OCI-LY3 (cell line): Measurements from ENCODE around the gene OTX1.

Experiments
- EZH2phosphoT487 ChIP-seq: fragments of 200-600 bp; shearing (Covaris generic); IDR thresholded peaks from 2 replicates; pipeline ENCODE4 v1.6.1; 2018; ENCODE audit warnings: antibody characterized with exemption, mixed run types, low read depth
- TF ChIP-seq, protein P1 (sequence below): fragments of 200-600, 300-600 bp; sonication (generic); IDR thresholded peaks from 2 replicates; pipeline ENCODE4 v1.5.1; 2014; ENCODE audit warnings: antibody characterized with exemption, low read length, low read depth

DNA sequence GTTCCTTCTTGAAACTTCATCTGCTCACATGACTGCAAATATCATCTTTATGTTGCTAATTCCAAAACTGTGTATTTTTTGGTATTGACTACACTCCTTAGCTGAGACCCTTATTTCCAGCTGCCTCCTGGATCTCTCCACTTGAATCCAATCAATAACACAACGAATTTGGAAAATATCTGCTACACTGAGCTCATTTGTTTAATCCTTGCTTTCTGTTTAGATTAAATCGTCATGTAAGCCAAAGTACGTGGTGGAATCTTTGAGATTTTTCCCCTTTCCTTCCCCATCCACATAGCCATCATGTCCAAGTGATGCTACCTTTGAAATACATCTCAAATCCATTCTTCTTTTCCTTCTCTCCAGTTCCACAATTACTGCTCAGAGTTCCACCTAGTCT is 15.6 kb downstream of the OTX1 start:
- TF ChIP-seq, protein P1, sequence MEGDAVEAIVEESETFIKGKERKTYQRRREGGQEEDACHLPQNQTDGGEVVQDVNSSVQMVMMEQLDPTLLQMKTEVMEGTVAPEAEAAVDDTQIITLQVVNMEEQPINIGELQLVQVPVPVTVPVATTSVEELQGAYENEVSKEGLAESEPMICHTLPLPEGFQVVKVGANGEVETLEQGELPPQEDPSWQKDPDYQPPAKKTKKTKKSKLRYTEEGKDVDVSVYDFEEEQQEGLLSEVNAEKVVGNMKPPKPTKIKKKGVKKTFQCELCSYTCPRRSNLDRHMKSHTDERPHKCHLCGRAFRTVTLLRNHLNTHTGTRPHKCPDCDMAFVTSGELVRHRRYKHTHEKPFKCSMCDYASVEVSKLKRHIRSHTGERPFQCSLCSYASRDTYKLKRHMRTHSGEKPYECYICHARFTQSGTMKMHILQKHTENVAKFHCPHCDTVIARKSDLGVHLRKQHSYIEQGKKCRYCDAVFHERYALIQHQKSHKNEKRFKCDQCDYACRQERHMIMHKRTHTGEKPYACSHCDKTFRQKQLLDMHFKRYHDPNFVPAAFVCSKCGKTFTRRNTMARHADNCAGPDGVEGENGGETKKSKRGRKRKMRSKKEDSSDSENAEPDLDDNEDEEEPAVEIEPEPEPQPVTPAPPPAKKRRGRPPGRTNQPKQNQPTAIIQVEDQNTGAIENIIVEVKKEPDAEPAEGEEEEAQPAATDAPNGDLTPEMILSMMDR = no peak
- TF ChIP-seq EZH2phosphoT487 = no peak
